Psoas muscle (tissue), 8 donors: ENCODE measurements around the gene PHIP. TPM values are rescaled to one million over a fixed set of nuclear protein-coding genes. Genes with fewer than 3 reads are reported as not detected.
A peak's percentile ranks its signal among the peaks of the same experiment; 100 is the strongest.

Experiments
- ATAC-seq, 4 donors: fragments of 200-7000 bp; cut with Tn5 transposase; one replicate each; pipeline ENCODE4 v1.9.1; 2020; ENCODE audit warnings: moderate library complexity in 3 of 4, mild to moderate bottlenecking in 2 of 4
- DNase-seq, 2 donors: peaks; one replicate each; pipeline ENCODE4 v3.0.0-alpha.2; 2020
- H3K27ac ChIP-seq: fragments of 200-600 bp; one replicate; pipeline ENCODE4 v1.8.0; 2022
- H3K27me3 ChIP-seq, 3 donors: fragments of 200-600 bp in 1 of 3; one replicate each; pipeline versions ENCODE4 v1.6.1 to v1.8.0; 2013 to 2022; ENCODE audit warnings: low read length in 2 of 3, mild to moderate bottlenecking in 2 of 3, moderate library complexity in 1 of 3; ENCODE audit not compliant: insufficient read depth in 3 of 3
- H3K36me3 ChIP-seq, 2 donors: fragments of 200-600 bp in 1 of 2; one replicate each; pipeline versions ENCODE4 v1.6.1 to v1.8.0; 2013 to 2022; ENCODE audit warnings: low read depth in 1 of 2, mild to moderate bottlenecking in 1 of 2, moderate library complexity in 1 of 2; ENCODE audit not compliant: insufficient read depth in 1 of 2
- H3K4me1 ChIP-seq: fragments of 200-600 bp; one replicate; pipeline ENCODE4 v1.8.0; 2022
- H3K4me3 ChIP-seq: fragments of 200-600 bp; one replicate; pipeline ENCODE4 v1.8.0; 2022; ENCODE audit warnings: mild to moderate bottlenecking
- H3K9me3 ChIP-seq: fragments of 200-600 bp; one replicate; pipeline ENCODE4 v1.8.0; 2022
- WGBS, 3 donors: extraction: QIAGEN DNeasy Blood & Tissue Kit; methylation state at CpG; one replicate each; pipeline versions ENCODE4 v1.1.6 to v1.1.7; 2013; 5-methylcytosine and 5-hydroxymethylcytosine counted together
- intact Hi-C, 2 donors: fragments of 100-400 bp; cut with DNase I; formaldehyde crosslinking; loops; one replicate each; pipeline versions ENCODE4 v1.11.0 to v1.14.2; 2022
- polyA plus RNA-seq, 3 donors: library from polyadenylated mRNA; stranded (reverse); fragments of 200-250 nt; gene quantifications; one replicate each; pipeline ENCODE4 v1.2.3, GENCODE V29; 2013
- total RNA-seq, 4 donors: library from RNA; stranded (reverse); fragmentation: NEBNext Ultra II Directional in 2 of 4; extraction: Animal tissue kit (Norgen Biotek cat#: 25700) in 2 of 4; gene quantifications; one replicate each; pipeline versions ENCODE4 v1.2.1 to v1.2.4, GENCODE V29; 2021 to 2023
- TF ChIP-seq, protein P1 (sequence below): fragments of 200-600 bp; IDR thresholded peaks from one replicate; pipeline ENCODE4 v1.8.0; 2022; ENCODE audit warnings: antibody characterized with exemption
- donor health status: healthy with polysubstance abuse.
- donor health status: DM: no; HTN: no; CAD: no; lungs with moderate emphysema.
- donor health status: Bipolar disorder and iron deficiency.
- donor health status: healthy.
- donor health status: DM: yes; HTN: yes; CAD: no.
- donor health status: DM: no; HTN: no; CAD: no.
- donor health status: DM: no; HTN: no; CAD: no.
- donor health status: DM: yes; HTN: yes; CAD: no.

PHIP gene
- total and polyA plus RNA-seq, 7 donors, result 3.1 to 15.3 (median 12.1) TPM

DNA sequence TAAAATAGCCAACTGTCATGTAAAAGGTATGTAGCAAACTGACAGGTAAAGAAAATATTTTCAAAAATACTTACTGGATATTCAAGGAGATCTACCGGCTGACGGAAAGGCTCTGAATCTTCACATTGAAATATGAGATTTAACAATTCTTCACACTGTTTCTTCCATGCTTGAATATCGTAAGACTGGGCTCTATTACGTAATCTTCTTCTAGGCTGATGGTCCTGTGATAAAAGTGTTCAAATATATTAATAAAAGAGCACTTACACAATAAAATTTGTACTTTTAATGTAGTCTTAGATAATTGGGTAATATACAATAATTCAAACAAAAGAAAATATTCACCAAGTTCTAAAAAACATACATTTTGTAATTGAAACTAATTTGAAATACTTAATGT lies 123.3 kb downstream of the PHIP start:
- ATAC-seq, result no peak
- H3K36me3 ChIP-seq, result peaks cover 2 to 100% of the 10 kb centered on the region in 2 donors
- no peak overlapping the region for H3K27ac ChIP-seq
- TF ChIP-seq, protein P1, sequence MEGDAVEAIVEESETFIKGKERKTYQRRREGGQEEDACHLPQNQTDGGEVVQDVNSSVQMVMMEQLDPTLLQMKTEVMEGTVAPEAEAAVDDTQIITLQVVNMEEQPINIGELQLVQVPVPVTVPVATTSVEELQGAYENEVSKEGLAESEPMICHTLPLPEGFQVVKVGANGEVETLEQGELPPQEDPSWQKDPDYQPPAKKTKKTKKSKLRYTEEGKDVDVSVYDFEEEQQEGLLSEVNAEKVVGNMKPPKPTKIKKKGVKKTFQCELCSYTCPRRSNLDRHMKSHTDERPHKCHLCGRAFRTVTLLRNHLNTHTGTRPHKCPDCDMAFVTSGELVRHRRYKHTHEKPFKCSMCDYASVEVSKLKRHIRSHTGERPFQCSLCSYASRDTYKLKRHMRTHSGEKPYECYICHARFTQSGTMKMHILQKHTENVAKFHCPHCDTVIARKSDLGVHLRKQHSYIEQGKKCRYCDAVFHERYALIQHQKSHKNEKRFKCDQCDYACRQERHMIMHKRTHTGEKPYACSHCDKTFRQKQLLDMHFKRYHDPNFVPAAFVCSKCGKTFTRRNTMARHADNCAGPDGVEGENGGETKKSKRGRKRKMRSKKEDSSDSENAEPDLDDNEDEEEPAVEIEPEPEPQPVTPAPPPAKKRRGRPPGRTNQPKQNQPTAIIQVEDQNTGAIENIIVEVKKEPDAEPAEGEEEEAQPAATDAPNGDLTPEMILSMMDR, result no peak
- intact Hi-C loops, result loop anchor here in 1 of 2 donors (10.0 kb wide), 1 partner anchor 110 kb away; no protein-coding TSS in a partner anchor
- no peak overlapping the region for H3K4me3 ChIP-seq
- no peaks in the 10 kb centered on the region for H3K4me1 ChIP-seq
- H3K9me3 ChIP-seq, result no peaks in the 10 kb centered on the region
- no peak for DNase-seq
- H3K27me3 ChIP-seq, result no peaks in the 10 kb centered on the region
- WGBS, 3 donors, result 91 to 94% (median 92%) methylated on average over 4 of the region's 4 CpGs

DNA sequence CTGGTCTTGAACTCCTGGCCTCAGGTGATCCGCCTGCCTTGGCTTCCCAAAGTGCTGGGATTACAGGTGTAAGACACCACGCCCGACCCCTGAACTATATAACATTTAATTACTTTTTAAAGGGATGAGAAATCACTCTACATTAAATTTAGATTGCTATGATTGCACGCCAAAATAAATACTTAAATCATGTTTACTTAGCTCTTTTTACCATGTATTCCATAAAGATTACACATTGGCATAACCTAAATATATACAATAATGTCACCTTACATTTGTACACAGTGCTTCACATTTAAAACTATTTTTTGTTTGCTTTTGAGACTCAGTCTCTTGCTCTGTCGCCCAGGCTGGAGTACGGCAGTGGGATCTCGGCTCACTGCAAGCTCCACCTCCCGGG lies 124.3 kb downstream of the PHIP start:
- Histone ChIP-seq H3K36me3 (peaks cover 2 to 100% of the 10 kb centered on the region in 2 donors), H3K4me1 (no peaks in the 10 kb centered on the region), H3K4me3 (no peak overlapping the region), H3K9me3 (peaks cover 9% of the 10 kb centered on the region), H3K27me3 (no peaks in the 10 kb centered on the region), H3K27ac (no peak overlapping the region)
- DNase-seq, result peak in 1 of 2 donors; percentile 8
- WGBS, 3 donors, result 96 to 98% (median 96%) methylated on average over 8 of the region's 8 CpGs
- no peak for ATAC-seq
- intact Hi-C loops, result loop anchor here in 1 of 2 donors (10.0 kb wide), 1 partner anchor 111 kb away; no protein-coding TSS in a partner anchor
- TF ChIP-seq, protein P1, result no peak

DNA sequence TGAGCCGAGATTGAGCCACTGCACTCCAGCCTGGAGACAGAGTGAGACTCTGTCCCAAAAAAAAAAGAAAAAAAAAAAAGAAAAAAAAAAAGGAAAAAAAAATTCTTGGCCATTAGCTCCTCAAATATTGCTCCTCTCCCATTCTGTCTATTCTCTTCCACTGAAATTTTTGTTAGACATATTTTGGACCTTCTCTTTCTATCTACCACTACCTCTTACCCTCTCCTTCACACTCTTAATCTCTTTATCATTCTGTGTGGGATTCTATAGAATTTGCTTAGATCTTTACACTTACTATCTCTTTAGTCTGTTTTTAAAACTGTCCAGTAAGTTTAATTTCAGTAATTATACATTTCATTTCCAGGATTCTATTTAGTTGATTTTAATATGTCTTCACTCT lies 125.7 kb downstream of the PHIP start:
- H3K27ac ChIP-seq, result no peak overlapping the region
- H3K36me3 ChIP-seq, result peaks cover 8 to 100% of the 10 kb centered on the region in 2 donors
- TF ChIP-seq, protein P1, result no peak
- WGBS, 3 donors, result 98 to 100% (median 100%) methylated on average over 1 of the region's 1 CpG
- H3K9me3 ChIP-seq, result peaks cover 13% of the 10 kb centered on the region
- ATAC-seq (no peak), DNase-seq (no peak)
- no peaks in the 10 kb centered on the region for H3K4me1 ChIP-seq
- H3K4me3 ChIP-seq, result no peak overlapping the region
- intact Hi-C loops, result loop anchor here in 1 of 2 donors (10.0 kb wide), 1 partner anchor 112 kb away; no protein-coding TSS in a partner anchor
- H3K27me3 ChIP-seq, result no peaks in the 10 kb centered on the region

DNA sequence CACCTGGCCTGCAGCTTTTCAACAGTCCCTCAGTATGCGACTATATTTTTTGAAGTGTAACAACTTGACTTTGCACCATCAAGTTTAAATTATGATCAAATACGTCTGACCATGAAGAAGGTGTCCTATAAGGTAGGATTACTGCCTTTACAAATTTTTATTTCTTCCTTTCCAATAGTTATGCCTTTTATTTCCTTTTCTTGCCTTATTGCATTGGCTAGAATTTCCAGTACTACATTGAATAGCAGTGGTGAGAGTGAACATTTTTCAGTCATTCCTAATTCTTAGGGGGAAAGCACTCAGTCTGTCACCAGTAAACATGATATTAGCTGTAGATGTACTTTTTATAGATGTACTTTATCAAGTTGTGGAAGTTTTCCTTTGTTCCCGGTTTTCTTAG lies 129.3 kb downstream of the PHIP start:
- ATAC-seq (no peak), DNase-seq (no peak)
- no peaks in the 10 kb centered on the region for H3K27me3 ChIP-seq
- no peak overlapping the region for H3K27ac ChIP-seq
- intact Hi-C loops, result loop anchor here (5.0 to 10.0 kb wide), 3 partner anchors 39 to 116 kb away; no protein-coding TSS in a partner anchor
- H3K36me3 ChIP-seq, result peaks cover 5 to 100% of the 10 kb centered on the region in 2 donors
- no peak overlapping the region for H3K4me3 ChIP-seq
- 98 to 99% (median 98%) methylated on average over 3 of the region's 3 CpGs for WGBS, 3 donors
- no peaks in the 10 kb centered on the region for H3K4me1 ChIP-seq
- TF ChIP-seq, protein P1, result no peak
- H3K9me3 ChIP-seq, result peaks cover 13% of the 10 kb centered on the region

DNA sequence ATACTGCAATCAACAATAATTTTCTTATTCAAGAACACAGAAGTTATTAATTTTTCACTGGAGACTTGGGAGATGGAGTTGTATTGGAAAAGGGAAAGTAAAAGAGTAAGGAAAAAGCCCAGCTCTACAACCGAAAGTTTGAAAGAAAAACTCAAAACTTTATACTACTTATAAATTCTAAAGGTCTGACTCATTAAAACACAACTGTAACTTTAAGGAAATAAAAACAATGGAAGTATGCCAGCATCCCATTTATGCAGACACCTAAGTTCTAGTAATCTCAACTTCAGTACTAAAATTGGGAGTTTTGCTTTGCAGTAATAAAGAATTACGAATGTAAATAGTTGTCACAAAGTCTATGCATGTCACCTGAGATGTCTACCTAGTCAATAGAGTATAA lies 130.1 kb downstream of the PHIP start:
- no peak for DNase-seq
- Histone ChIP-seq H3K9me3 (peaks cover 13% of the 10 kb centered on the region), H3K36me3 (peaks cover 5 to 100% of the 10 kb centered on the region in 2 donors), H3K4me3 (no peak overlapping the region), H3K27ac (no peak overlapping the region), H3K27me3 (no peaks in the 10 kb centered on the region), H3K4me1 (no peaks in the 10 kb centered on the region)
- no peak for ATAC-seq
- 97 to 98% (median 97%) methylated on average over 2 of the region's 2 CpGs for WGBS, 3 donors
- intact Hi-C loops, result loop anchor here (5.0 to 10.0 kb wide), 3 partner anchors 39 to 117 kb away; no protein-coding TSS in a partner anchor
- TF ChIP-seq, protein P1, result no peak
